K562 (cell line): ENCODE measurements around the gene ARMH4. TPM values are rescaled to one million over a fixed set of nuclear protein-coding genes. Genes with fewer than 3 reads are reported as not detected.

ENCODE experiments used
- ATAC-seq: fragments of 200-7000 bp; cut with Tn5 transposase; 3 replicates; pipeline ENCODE4 v1.9.1; 2020; ENCODE audit warnings: moderate library complexity
- BruUV-seq: library from RNA; stranded (reverse); fragments of 400-500 nt; replicated peaks from 2 replicates; lab custom pipeline; 2021; lab: Mats Ljungman, UMichigan
- CTCF ChIA-PET: fragments of 300-600 bp; formaldehyde crosslinking; extraction: SDS; loops from one replicate; lab custom pipeline; 2021; ENCODE audit warnings: low intra/inter-chr PET ratio; lab: Yijun Ruan, JAX
- POLR2A ChIA-PET: fragments of 300-600, 350-650 bp; sonication (Branson Sonifier 250); formaldehyde crosslinking; extraction: SDS; loops from one replicate; lab custom pipeline; 2021; ENCODE audit warnings: antibody characterized with exemption, inconsistent platforms; lab: Yijun Ruan, JAX
- DNase-seq, 4 experiments: peaks; one replicate each; pipeline versions ENCODE4 v3.0.0 to v3.0.0-alpha.2; 2011 to 2018; ENCODE audit warnings: low spot score in 3 of 4, mixed read lengths in 3 of 4; ENCODE audit errors: extremely low read depth in 1 of 4
- FAIRE-seq: peaks from 2 replicates; lab custom pipeline; 2011; peaks lifted over from hg19 to GRCh38; lab: Jason Lieb, UNC
- H2AFZ ChIP-seq: 2 replicates; pipeline ENCODE4 v1.6.0; 2011; ENCODE audit warnings: low read depth, low read length, control low read depth, inconsistent platforms
- H3K27ac ChIP-seq: fragments of 200-600 bp; 3 replicates; pipeline ENCODE4 v1.8.0; 2011; ENCODE audit warnings: low read depth, mild to moderate bottlenecking, control low read depth, inconsistent platforms, low read length, moderate library complexity, mixed read lengths; ENCODE audit errors: extremely low read depth
- H3K27me3 ChIP-seq, 2 experiments: fragments of 300-600 bp in 1 of 2; 2 replicates in 1 of 2; 3 replicates in 1 of 2; pipeline versions ENCODE4 v1.6.0 to v1.8.0; 2011; ENCODE audit warnings: inconsistent platforms in 2 of 2, low read length in 2 of 2, mild to moderate bottlenecking in 1 of 2, mixed read lengths in 1 of 2, moderate library complexity in 1 of 2; ENCODE audit not compliant: control insufficient read depth in 2 of 2, insufficient read depth in 2 of 2
- H3K36me3 ChIP-seq: fragments of 300-600 bp; 3 replicates; pipeline ENCODE4 v1.8.0; 2011; ENCODE audit warnings: mild to moderate bottlenecking, low read length, inconsistent platforms; ENCODE audit not compliant: control insufficient read depth, insufficient read depth
- H3K4me1 ChIP-seq, 2 experiments: fragments of 200-600 bp in 1 of 2; replicated peaks in 1 of 2; 2 replicates in 1 of 2; 3 replicates in 1 of 2; pipeline versions ENCODE4 v1.5.1 to v1.8.0; 2011; ENCODE audit warnings: inconsistent platforms in 2 of 2, low read length in 2 of 2, mild to moderate bottlenecking in 1 of 2, mixed read lengths in 1 of 2, moderate library complexity in 1 of 2; ENCODE audit not compliant: control insufficient read depth in 2 of 2, insufficient read depth in 2 of 2
- H3K4me2 ChIP-seq: 2 replicates; pipeline ENCODE4 v1.6.1; 2011; ENCODE audit warnings: low read length, control low read depth, inconsistent platforms, mixed read lengths; ENCODE audit not compliant: insufficient read depth
- H3K4me3 ChIP-seq: fragments of 200-600 bp; sonication (generic), shearing (Covaris generic); 2 replicates; pipeline ENCODE4 v1.5.1; 2016; ENCODE audit warnings: control low read depth, inconsistent platforms
- H3K79me2 ChIP-seq: fragments of 200-600 bp; 3 replicates; pipeline ENCODE4 v1.8.0; 2011; ENCODE audit warnings: low read length, inconsistent platforms; ENCODE audit not compliant: control insufficient read depth, insufficient read depth
- H3K9ac ChIP-seq, 2 experiments: 2 replicates each; pipeline versions ENCODE4 v1.6.0 to v1.6.1; 2011; ENCODE audit warnings: low read depth in 2 of 2, low read length in 2 of 2, control low read depth in 1 of 2, inconsistent platforms in 1 of 2, mild to moderate bottlenecking in 1 of 2, mixed read lengths in 1 of 2; ENCODE audit not compliant: insufficient read depth in 1 of 2
- H3K9me1 ChIP-seq: one replicate; pipeline ENCODE4 v1.6.0; 2011; ENCODE audit warnings: inconsistent platforms, mild to moderate bottlenecking, low read length, moderate library complexity; ENCODE audit not compliant: control insufficient read depth, insufficient read depth
- H3K9me3 ChIP-seq: replicated peaks from 2 replicates; pipeline ENCODE4 v1.5.1; 2011; ENCODE audit warnings: low read depth, low read length, inconsistent platforms; ENCODE audit not compliant: control insufficient read depth, insufficient read depth
- H4K20me1 ChIP-seq: replicated peaks from 2 replicates; pipeline ENCODE4 v1.6.1; 2011; ENCODE audit warnings: low read length, inconsistent platforms, mixed read lengths; ENCODE audit not compliant: control insufficient read depth, insufficient read depth
- BRCA1 ChIP-seq, 2 experiments: fragments of 450-650 bp in 1 of 2; sonication (generic) in 1 of 2; formaldehyde crosslinking in 1 of 2; IDR thresholded peaks; 2 replicates each; pipeline versions ENCODE4 v1.5.0 to v1.6.1; 2017 to 2020; ENCODE audit warnings: mild to moderate bottlenecking in 1 of 2, missing genetic modification reagents in 1 of 2
- CHCHD3 ChIP-seq: fragments of 250-450 bp; sonication (Bioruptor Pico); IDR thresholded peaks from 2 replicates; pipeline ENCODE4 v2.1.2; 2022; ENCODE audit warnings: mild to moderate bottlenecking
- HOXB6 ChIP-seq: fragments of 250-450 bp; sonication (Bioruptor Pico); IDR thresholded peaks from 2 replicates; pipeline ENCODE4 v1.5.1; 2022; ENCODE audit warnings: mild to moderate bottlenecking, borderline replicate concordance
- KDM2B ChIP-seq: fragments of 250-450 bp; sonication (Bioruptor Pico); IDR thresholded peaks from 2 replicates; pipeline ENCODE4 v1.8.0; 2021; ENCODE audit warnings: mild to moderate bottlenecking, moderate library complexity
- MEF2A ChIP-seq: IDR thresholded peaks from 2 replicates; pipeline ENCODE4 v1.6.1; 2011; ENCODE audit warnings: low read depth, mild to moderate bottlenecking, low read length, moderate library complexity; ENCODE audit not compliant: control insufficient read depth
- NBN ChIP-seq: fragments of 450-650 bp; IDR thresholded peaks from 2 replicates; pipeline ENCODE4 v1.6.1; 2016; ENCODE audit warnings: low read depth, mild to moderate bottlenecking
- RERE ChIP-seq: sonication (generic); formaldehyde crosslinking; IDR thresholded peaks from 2 replicates; pipeline ENCODE4 v1.8.0; 2023; ENCODE audit warnings: missing genetic modification reagents, mild to moderate bottlenecking, borderline replicate concordance
- TAF9B ChIP-seq: fragments of 450-650 bp; IDR thresholded peaks from 2 replicates; pipeline ENCODE4 v1.6.1; 2018; ENCODE audit warnings: mild to moderate bottlenecking; ENCODE audit not compliant: partially characterized antibody
- ZC3H11A ChIP-seq: IDR thresholded peaks from 2 replicates; pipeline ENCODE4 v1.6.1; 2012; ENCODE audit warnings: low read depth, low read length, improper control_type of control experiment
- ZNF146 ChIP-seq: IDR thresholded peaks from one replicate; pipeline ENCODE4 v1.6.1; 2018; ENCODE audit warnings: missing compliant biosample characterization; ENCODE audit not compliant: unreplicated experiment
- ZNF197 ChIP-seq: fragments of 200-800 bp; sonication (Bioruptor generic); IDR thresholded peaks from 2 replicates; pipeline ENCODE4 v1.6.1; 2016; ENCODE audit warnings: low read depth, missing genetic modification characterization, missing compliant biosample characterization
- ZNF232 ChIP-seq: sonication (generic); formaldehyde crosslinking; IDR thresholded peaks from 2 replicates; pipeline ENCODE4 v1.8.0; 2022; ENCODE audit warnings: mild to moderate bottlenecking, missing genetic modification reagents
- WGBS: fragments of 100-300 bp; shearing (Covaris generic); methylation state at CpG from one replicate; pipeline ENCODE4 v1.1.6; 2016; ENCODE audit warnings: low coverage, mixed read lengths; ENCODE audit not compliant: insufficient coverage; ENCODE audit errors: missing lambda C conversion rate; 5-methylcytosine and 5-hydroxymethylcytosine counted together
- in situ Hi-C: fragments of 300-500 bp; cut with MboI; formaldehyde crosslinking; loops from 4 replicates; pipeline ENCODE4 v1.15.0; 2018; ENCODE audit warnings: inconsistent platforms, mixed read lengths
- intact Hi-C: fragments of 100-400 bp; cut with micrococcal nuclease; formaldehyde crosslinking; loops from 2 replicates; pipeline ENCODE4 v1.14.2; 2022
- polyA plus RNA-seq, 8 experiments: library from polyadenylated mRNA; depleted of rRNA in 4 of 8; stranded (reverse) in 5 of 8; unstranded in 3 of 8; fragments of >200 nt; fragmentation: Nextera tagmentation in 2 of 8; fragmentation: Illumina TruSeq in 1 of 8; extraction: Ambion mirVana in 2 of 8; extraction: Trizol in 1 of 8; gene quantifications; 2 replicates each; pipeline versions ENCODE4 v1.2.1 to v1.2.3, GENCODE V29; 2011 to 2014; ENCODE audit warnings: inconsistent platforms in 1 of 8, missing spikeins in 1 of 8
- total RNA-seq, 7 experiments: library from RNA; depleted of rRNA in 6 of 7; stranded (reverse); fragments of >200 nt in 6 of 7; fragmentation: Illumina TruSeq in 2 of 7; extraction: Trizol in 2 of 7; gene quantifications; 2 replicates each; pipeline versions ENCODE4 v1.2.1 to v1.2.3, GENCODE V29; 2011 to 2021; ENCODE audit warnings: low replicate concordance in 1 of 7

ARMH4 gene
- total and polyA plus RNA-seq, 9 of the 15 experiments (the other 6 are each of a cell fraction or from before 2014, with no cell fraction given), result 0.06 to 0.98 (median 0.07) TPM; not detected in 2

DNA sequence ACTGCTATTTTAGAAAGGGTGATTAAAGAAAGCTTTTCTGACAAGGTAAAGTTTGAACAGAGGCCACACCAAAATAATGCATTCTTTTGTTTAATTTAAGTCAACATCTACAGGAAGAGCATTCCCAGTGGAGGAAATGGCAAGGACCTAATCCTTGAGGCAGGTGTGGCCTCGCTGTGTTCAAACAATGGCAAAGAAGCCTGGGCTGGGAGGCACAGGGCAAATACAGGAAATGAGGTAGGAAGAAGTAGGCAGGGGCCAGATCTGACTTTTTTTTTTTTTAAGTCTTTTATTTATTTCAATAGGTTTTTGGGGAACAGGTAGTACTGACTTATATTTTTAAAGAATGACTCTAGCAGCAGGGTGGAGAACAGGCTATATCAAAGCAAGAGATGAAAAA, 53.5 kb downstream of the ARMH4 start (continued):
- TF ChIP-seq HOXB6 (CRISPR knock-in tag), result no peak
- TF ChIP-seq, all 486 proteins: peak for 0

- no peaks in the 10 kb centered on the region for H3K79me2 ChIP-seq
- no peak overlapping the region for H3K4me3 ChIP-seq
- intact Hi-C loops, result no loop called here
- no peak for TF ChIP-seq BRCA1 (IDR thresholded peaks at IDR 0.05)
- TF ChIP-seq BRCA1 (CRISPR knock-in tag; IDR thresholded peaks at IDR 0.05), result no peak
- TF ChIP-seq TAF9B, result no peak
- no peak for TF ChIP-seq ZNF146
- no peak for TF ChIP-seq ZNF197
- no peak for TF ChIP-seq CHCHD3 (CRISPR knock-in tag)
- TF ChIP-seq RERE (CRISPR knock-in tag), result no peak
- TF ChIP-seq ZC3H11A, result no peak
- TF ChIP-seq KDM2B (CRISPR knock-in tag), result no peak
- no peak for TF ChIP-seq MEF2A
- TF ChIP-seq ZNF232 (CRISPR knock-in tag), result no peak
- no peak for TF ChIP-seq NBN
- no peak for TF ChIP-seq HOXB6 (CRISPR knock-in tag)
These were observed 55.3 kb downstream of the ARMH4 start for GRCh38 chr14:58096731-58097130.

More at GRCh38 chr14:58096731-58097130, 55.3 kb downstream of the ARMH4 start:
- H2AFZ ChIP-seq, result no peak overlapping the region
- no peaks in the 10 kb centered on the region for H4K20me1 ChIP-seq
- 0% methylated on average over 1 of the region's 2 CpGs for WGBS
- ChIA-PET POLR2A (interaction anchor here (1.0 kb wide), 1 partner anchor 10 kb away, joined by 4 read pairs; no protein-coding TSS in a partner anchor), CTCF (no interaction called here)
- no peak for FAIRE-seq
- no peak overlapping the region for H3K9ac ChIP-seq
- no peaks in the 10 kb centered on the region for H3K4me1 ChIP-seq
- no peak overlapping the region for H3K4me2 ChIP-seq
- H3K9me3 ChIP-seq, result no peaks in the 10 kb centered on the region
- no peak for ATAC-seq
- no TSS peak for BruUV-seq
- H3K9me1 ChIP-seq, result no peaks in the 10 kb centered on the region
- no peak overlapping the region for H3K27ac ChIP-seq
- in situ Hi-C loops, result no loop called here
- DNase-seq, result no peak
- peaks cover 4 to 5% of the 10 kb centered on the region in 2 experiments; a peak in 2 of 5 replicates for H3K27me3 ChIP-seq
- H3K36me3 ChIP-seq, result no peaks in the 10 kb centered on the region
